Activated naive CD4-positive, alpha-beta T cell treated with anti-CD3 and anti-CD28 coated beads, Interleukin-2, amount 50 U/mL, for 16 hours (primary cell): ENCODE measurements around the gene TRPM8.

ENCODE experiments used
- DNase-seq: peaks from one replicate; pipeline ENCODE4 v3.0.0-alpha.2; 2020

Gene TRPM8

GRCh38 chr2:234050455-234051135, 133.4 kb downstream of the TRPM8 start, which contains the start of gene SPP2:
TSS of gene SPP2 (plus strand) at chr2:234050702. CDS start at chr2:234050787, 85 bp downstream.
- no peak for DNase-seq

GRCh38 chr2:234051374-234052070, 134.3 kb downstream of the TRPM8 start:
- no peak for DNase-seq

- DNase-seq = no peak
Measured at GRCh38 chr2:234058881-234059280, 141.7 kb downstream of the TRPM8 start.

GRCh38 chr2:234060236-234060635, 143.1 kb downstream of the TRPM8 start:
- DNase-seq = no peak

- no peak for DNase-seq
Measured at GRCh38 chr2:234061624-234062257, 144.6 kb downstream of the TRPM8 start.

GRCh38 chr2:234066587-234066986, 149.4 kb downstream of the TRPM8 start:
- DNase-seq = no peak
